Measurements from ENCODE around the gene SLC35C1. TPM values are rescaled to one million over a fixed set of nuclear protein-coding genes. Genes with fewer than 3 reads are reported as not detected.
A peak's percentile ranks its signal among the peaks of the same experiment; 100 is the strongest.

Gene SLC35C1
- total and polyA plus RNA-seq, 2 donors (not counting 1 experiment from before 2014, with no cell fraction given), result 4.4 to 12.5 TPM

GRCh38 chr11:45846974-45847910 is 42.3 kb downstream of the SLC35C1 start, which contains the start of gene CRY2:
Gene CRY2 (plus strand): TSS chr11:45847475. CDS start chr11:45847491, 16 bp downstream.
- Mint-ChIP-seq H3K27me3 (no peaks in the 10 kb centered on the region), H3K4me1 (peaks cover 64% of the 10 kb centered on the region), H3K9me3 (ENCODE audit: insufficient read depth) (no peaks in the 10 kb centered on the region), H3K27ac (peak within 1 kb of the TSS; percentile 95), H3K4me3 (peak within 1 kb of the TSS; percentile 87)
- ChIA-PET CTCF (interaction anchor here (0.7 to 2.7 kb wide), 12 partner anchors 11 to 159 kb away, joined by 3 to 12 read pairs (median 4); partner anchors contain the start of gene SLC35C1), POLR2A (interaction anchor here (0.5 to 1.5 kb wide), 11 partner anchors 30 to 273 kb away, joined by 3 to 12 read pairs (median 4); partner anchors contain the start of genes PEX16 and SLC35C1)
- H3K4me1 ChIP-seq (ENCODE audit: control insufficient read depth in 2 of 2, insufficient read depth in 2 of 2, low read length in 2 of 2), result peaks cover 32 to 43% of the 10 kb centered on the region in 2 donors
- intact Hi-C loops (cut with micrococcal nuclease), result loop anchor here (1.0 to 10.0 kb wide), 10 partner anchors 38 to 1242 kb away; partner anchors contain the start of genes MAPK8IP1, PHF21A and SLC35C1
- peak; percentile 99 for DNase-seq
- peak; percentile 89 for ATAC-seq (ENCODE audit: low read depth)
- H3K36me3 ChIP-seq (replicated peaks in 1 of 2; ENCODE audit: control extremely low read depth in 1 of 2, control insufficient read depth in 1 of 2, extremely low read depth in 1 of 2, insufficient read depth in 2 of 2, low read length in 1 of 2), result no peaks in the 10 kb centered on the region
- peak within 1 kb of the TSS; percentile 76 for H3K9ac ChIP-seq (ENCODE audit: low read length)
- H3K27me3 ChIP-seq (replicated peaks in 1 of 4; ENCODE audit: control extremely low read depth in 1 of 4, control insufficient read depth in 3 of 4, insufficient read depth in 4 of 4, low read length in 3 of 4), result no peaks in the 10 kb centered on the region
- no peaks in the 10 kb centered on the region for H3K9me3 ChIP-seq (ENCODE audit: control extremely low read depth in 1 of 3, control insufficient read depth in 2 of 3, insufficient read depth in 1 of 3, low read length in 2 of 3)
- peaks cover 33% of the 10 kb centered on the region for H4K20me1 ChIP-seq (ENCODE audit: control insufficient read depth, insufficient read depth, low read length, poor library complexity, severe bottlenecking)
- H3K27ac ChIP-seq (ENCODE audit: low read length in 2 of 2), result peak within 1 kb of the TSS; percentile 83 to 93
- H3K4me3 ChIP-seq (ENCODE audit: control extremely low read depth in 1 of 5, extremely low read depth in 1 of 5, insufficient read depth in 1 of 5, low read depth in 2 of 5, low read length in 4 of 5), result peak within 1 kb of the TSS; percentile 76 to 93 (median 90)
- under 1% methylated on average over 74 of the region's 75 CpGs for WGBS (ENCODE audit: insufficient coverage)
- H3K4me2 ChIP-seq (replicated peaks; ENCODE audit: low read depth, low read length, poor library complexity, severe bottlenecking), result peak within 1 kb of the TSS; percentile 85
- H2AFZ ChIP-seq (ENCODE audit: insufficient read depth, low read depth, low read length, poor library complexity, severe bottlenecking), result peak within 1 kb of the TSS; percentile 69
- peaks cover 49% of the 10 kb centered on the region for H3K79me2 ChIP-seq (ENCODE audit: control insufficient read depth, insufficient read depth, low read length)
- TF ChIP-seq EZH2 (IDR thresholded peaks at IDR 0.05; ENCODE audit: borderline replicate concordance, insufficient read depth, low read depth, low read length, poor library complexity, severe bottlenecking), result no peak
- no peak for TF ChIP-seq CTCF (IDR thresholded peaks at IDR 0.05)

Data from B cell (primary cell).